ENCODE data around the gene MCTP2. TPM values are rescaled to one million over a fixed set of nuclear protein-coding genes. Genes with fewer than 3 reads are reported as not detected.

MCTP2 gene
- polyA plus RNA-seq, 3 donors, result 2.4 to 7.4 (median 7.3) TPM

GRCh38 chr15:94253742-94254141, 22.4 kb downstream of the MCTP2 start:
- no peak for DNase-seq
- Mint-ChIP-seq H3K9me3 (peaks cover 0 to 2% (median 0%) of the 10 kb centered on the region in 7 donors), H3K27ac (peak overlapping the region in 1 of 7 donors; percentile 13), H3K36me3 (peaks cover 0 to 3% of the 10 kb centered on the region in 2 donors), H3K4me1 (peaks cover 44% of the 10 kb centered on the region), H3K27me3 (ENCODE audit: low read depth in 3 of 3) (peaks cover 0 to 2% (median 0%) of the 10 kb centered on the region in 3 donors), H3K4me3 (peak overlapping the region in 1 of 2 donors; percentile 3)
- H3K27me3 ChIP-seq (ENCODE audit: control insufficient read depth in 2 of 2, insufficient read depth in 2 of 2, low read length in 2 of 2), result no peaks in the 10 kb centered on the region
- H4K20me1 ChIP-seq (ENCODE audit: insufficient read depth, low read length), result peaks cover 1% of the 10 kb centered on the region
- TF ChIP-seq CTCF (IDR thresholded peaks at IDR 0.05), result no peak
- no peak overlapping the region for H3K27ac ChIP-seq (ENCODE audit: low read depth in 1 of 2, low read length in 2 of 2)
- H3K79me2 ChIP-seq (ENCODE audit: insufficient read depth, low read length), result peaks cover 35% of the 10 kb centered on the region
- no CpG with 5 or more reads among the region's 3 CpGs for WGBS (ENCODE audit: insufficient coverage)
- no peak overlapping the region for H3K9ac ChIP-seq (ENCODE audit: insufficient read depth, low read length, poor library complexity, severe bottlenecking)
- no peaks in the 10 kb centered on the region for H3K9me3 ChIP-seq (replicated peaks in 1 of 2; ENCODE audit: control insufficient read depth in 1 of 2, insufficient read depth in 1 of 2, low read length in 2 of 2)
- H3K4me3 ChIP-seq (replicated peaks in 1 of 3; ENCODE audit: low read depth in 2 of 3, low read length in 3 of 3), result no peak overlapping the region
- H2AFZ ChIP-seq (ENCODE audit: insufficient read depth, low read depth, low read length, poor library complexity, severe bottlenecking), result no peak overlapping the region
- intact Hi-C loops (cut with micrococcal nuclease), result no loop called here
- H3K4me1 ChIP-seq (ENCODE audit: control insufficient read depth in 1 of 2, insufficient read depth in 2 of 2, low read length in 2 of 2), result peaks cover 13 to 46% of the 10 kb centered on the region in 2 donors
- H3K36me3 ChIP-seq (replicated peaks in 1 of 2; ENCODE audit: control insufficient read depth in 1 of 2, insufficient read depth in 2 of 2, low read length in 2 of 2), result no peaks in the 10 kb centered on the region
- no peak overlapping the region for H3K4me2 ChIP-seq (replicated peaks; ENCODE audit: extremely low read depth, low read length, poor library complexity, severe bottlenecking)

GRCh38 chr15:94255540-94255939, 24.2 kb downstream of the MCTP2 start:
- H3K9ac ChIP-seq (ENCODE audit: insufficient read depth, low read length, poor library complexity, severe bottlenecking), result no peak overlapping the region
- no peaks in the 10 kb centered on the region for H3K9me3 ChIP-seq (replicated peaks in 1 of 2; ENCODE audit: control insufficient read depth in 1 of 2, insufficient read depth in 1 of 2, low read length in 2 of 2)
- peaks cover 61% of the 10 kb centered on the region for H3K4me1 Mint-ChIP-seq
- H3K36me3 Mint-ChIP-seq, result peaks cover 2 to 5% of the 10 kb centered on the region in 2 donors
- no peak overlapping the region for H3K27ac ChIP-seq (ENCODE audit: low read depth in 1 of 2, low read length in 2 of 2)
- no peak overlapping the region for H2AFZ ChIP-seq (ENCODE audit: insufficient read depth, low read depth, low read length, poor library complexity, severe bottlenecking)
- H3K4me3 Mint-ChIP-seq, result peak overlapping the region in 1 of 2 donors; percentile 5
- peak overlapping the region in 2 of 7 donors; percentile 17 to 63 for H3K27ac Mint-ChIP-seq
- peaks cover 0 to 2% (median 0%) of the 10 kb centered on the region in 3 donors for H3K27me3 Mint-ChIP-seq (ENCODE audit: low read depth in 3 of 3)
- no peak for TF ChIP-seq CTCF (IDR thresholded peaks at IDR 0.05)
- WGBS (ENCODE audit: insufficient coverage), result 28% methylated on average over 2 of the region's 4 CpGs
- H3K9me3 Mint-ChIP-seq, result peaks cover 0 to 2% (median 0%) of the 10 kb centered on the region in 7 donors
- intact Hi-C loops (cut with micrococcal nuclease), result no loop called here
- H3K36me3 ChIP-seq (replicated peaks in 1 of 2; ENCODE audit: control insufficient read depth in 1 of 2, insufficient read depth in 2 of 2, low read length in 2 of 2), result no peaks in the 10 kb centered on the region
- no peak overlapping the region for H3K4me2 ChIP-seq (replicated peaks; ENCODE audit: extremely low read depth, low read length, poor library complexity, severe bottlenecking)
- H3K79me2 ChIP-seq (ENCODE audit: insufficient read depth, low read length), result peaks cover 33% of the 10 kb centered on the region
- H3K4me3 ChIP-seq (replicated peaks in 1 of 3; ENCODE audit: low read depth in 2 of 3, low read length in 3 of 3), result no peak overlapping the region
- H3K4me1 ChIP-seq (ENCODE audit: control insufficient read depth in 1 of 2, insufficient read depth in 2 of 2, low read length in 2 of 2), result peaks cover 27 to 64% of the 10 kb centered on the region in 2 donors
- DNase-seq, result no peak
- H3K27me3 ChIP-seq (ENCODE audit: control insufficient read depth in 2 of 2, insufficient read depth in 2 of 2, low read length in 2 of 2), result no peaks in the 10 kb centered on the region
- peaks cover 18% of the 10 kb centered on the region for H4K20me1 ChIP-seq (ENCODE audit: insufficient read depth, low read length)

Data from CD14-positive monocyte (primary cell).